ENCODE data around the gene IGSF8. TPM values are rescaled to one million over a fixed set of nuclear protein-coding genes. Genes with fewer than 3 reads are reported as not detected.

IGSF8 gene
- total and polyA plus RNA-seq, 2 donors = 12.5 to 28.1 TPM

DNA sequence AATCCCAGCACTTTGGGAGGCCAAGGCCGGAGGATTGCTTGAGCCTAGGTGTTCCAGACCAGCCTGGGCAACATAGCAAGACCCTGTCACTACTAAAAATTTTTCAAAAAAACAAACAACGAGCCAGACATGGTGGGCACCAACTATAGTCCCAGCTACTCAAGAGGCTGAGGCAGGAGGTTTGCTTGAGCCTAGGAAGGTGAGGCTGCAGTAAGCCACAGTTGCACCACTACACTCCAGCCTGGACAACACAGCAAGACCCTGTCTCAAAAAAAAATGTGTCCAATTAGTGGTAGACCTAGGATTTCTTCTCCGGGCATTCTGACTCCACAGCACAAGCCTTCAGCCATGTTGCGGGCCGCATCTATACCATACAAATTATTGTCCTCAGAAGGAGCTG lies 6.7 kb upstream of the IGSF8 start:
- 96% methylated on average over 5 of the region's 5 CpGs for WGBS
- no peaks in the 10 kb centered on the region for H3K4me1 ChIP-seq (ENCODE audit: insufficient read depth)

GRCh38 chr1:160104486-160104885 lies 6.1 kb upstream of the IGSF8 start:
- DNase-seq (ENCODE audit: extremely low spot score) = no peak
- H3K27ac ChIP-seq (ENCODE audit: low read depth) = no peak overlapping the region
- no peaks in the 10 kb centered on the region for H3K36me3 ChIP-seq (ENCODE audit: insufficient read depth)
- no peak overlapping the region for H3K4me3 ChIP-seq (ENCODE audit: low read depth, low read length)
- 41% methylated on average over 3 of the region's 3 CpGs for WGBS
- H3K4me1 ChIP-seq (ENCODE audit: insufficient read depth) = no peaks in the 10 kb centered on the region

More for the DNA sequence above, 6.7 kb upstream of the IGSF8 start:
- H3K27ac ChIP-seq (ENCODE audit: low read depth) = no peak overlapping the region
- no peak overlapping the region for H3K4me3 ChIP-seq (ENCODE audit: low read depth, low read length)
- no peaks in the 10 kb centered on the region for H3K36me3 ChIP-seq (ENCODE audit: insufficient read depth)
- no peak for DNase-seq (ENCODE audit: extremely low spot score)

DNA sequence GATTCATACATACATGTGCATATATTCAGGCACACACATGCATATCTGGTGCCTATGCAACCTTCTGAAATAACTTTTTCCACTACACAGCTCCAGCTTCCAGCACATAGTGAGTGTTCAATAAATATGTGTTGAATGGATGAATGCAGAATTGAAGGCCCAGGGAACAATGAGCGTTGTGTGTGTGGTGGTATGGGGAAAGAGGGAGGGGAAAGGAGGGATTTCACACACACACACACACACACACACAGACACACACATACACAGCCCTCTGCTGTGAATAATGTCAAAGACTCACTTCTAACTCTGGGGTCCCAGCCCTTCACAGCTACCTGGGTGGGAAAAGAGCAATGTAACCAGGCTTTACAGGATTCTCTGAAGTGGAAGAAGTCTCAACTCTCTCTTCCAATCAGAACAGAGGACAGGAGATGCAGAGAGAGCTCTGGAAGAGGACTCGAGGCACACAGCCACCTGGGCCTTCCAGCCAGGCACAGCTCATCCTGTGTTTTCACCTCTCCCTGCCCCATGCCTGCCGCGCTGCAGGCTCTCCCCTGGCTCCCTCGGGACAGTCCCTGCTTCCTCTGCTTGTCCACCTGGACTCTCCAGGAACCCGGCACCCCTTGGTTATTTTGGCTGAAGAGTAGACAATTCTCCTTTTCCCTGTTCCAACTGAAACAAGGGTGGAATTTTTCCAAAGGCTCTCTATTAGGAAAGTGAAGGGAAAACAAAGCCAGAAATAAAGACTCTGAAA lies 5.4 kb upstream of the IGSF8 start:
- H3K27ac ChIP-seq (ENCODE audit: low read depth) = no peak overlapping the region
- no peaks in the 10 kb centered on the region for H3K36me3 ChIP-seq (ENCODE audit: insufficient read depth)
- no peaks in the 10 kb centered on the region for H3K4me1 ChIP-seq (ENCODE audit: insufficient read depth)
- no peak for DNase-seq (ENCODE audit: extremely low spot score)
- no peak overlapping the region for H3K4me3 ChIP-seq (ENCODE audit: low read depth, low read length)
- 59% methylated on average over 6 of the region's 6 CpGs for WGBS

GRCh38 chr1:160101717-160102522 lies 3.5 kb upstream of the IGSF8 start:
- H3K36me3 ChIP-seq (ENCODE audit: insufficient read depth) = no peaks in the 10 kb centered on the region
- no peaks in the 10 kb centered on the region for H3K4me1 ChIP-seq (ENCODE audit: insufficient read depth)
- H3K4me3 ChIP-seq (ENCODE audit: low read depth, low read length) = no peak overlapping the region
- no peak overlapping the region for H3K27ac ChIP-seq (ENCODE audit: low read depth)
- no peak for DNase-seq (ENCODE audit: extremely low spot score)
- WGBS = 40% methylated on average over 9 of the region's 9 CpGs

GRCh38 chr1:160101037-160101716 lies 2.8 kb upstream of the IGSF8 start:
- H3K4me3 ChIP-seq (ENCODE audit: low read depth, low read length) = no peak overlapping the region

DNA sequence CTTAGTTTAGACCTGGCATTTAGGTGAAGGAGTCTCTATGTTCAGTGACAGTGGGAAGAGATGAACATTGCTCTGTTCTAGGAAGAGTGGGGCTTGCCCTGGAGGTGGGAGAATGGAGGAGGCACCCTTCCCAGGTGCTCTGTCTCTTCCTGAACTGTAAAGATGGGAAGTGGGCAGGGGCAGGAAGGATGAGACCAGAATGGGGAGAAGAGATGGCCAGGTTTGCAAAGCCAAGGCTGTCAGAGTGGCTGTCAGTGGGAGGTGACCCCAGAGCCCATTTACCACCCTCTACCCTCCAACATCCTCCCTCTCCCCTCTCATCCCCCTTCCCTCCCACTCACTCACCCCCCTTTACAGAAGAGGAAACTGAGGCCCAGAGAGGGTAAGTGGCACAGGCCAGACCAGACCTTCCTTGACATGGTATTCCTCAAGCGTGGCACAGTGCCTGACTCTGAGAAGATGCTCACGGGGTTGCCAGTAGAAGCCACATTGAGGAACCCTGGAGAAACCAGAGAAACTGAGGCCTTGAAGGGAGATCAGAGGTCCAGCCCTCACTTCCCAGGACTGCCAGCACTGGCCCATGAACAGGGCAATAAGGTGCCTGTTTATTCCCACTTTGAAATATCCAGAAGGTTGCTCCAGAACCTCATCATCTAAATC lies 1.4 kb upstream of the IGSF8 start:
- no peak overlapping the region for H3K27ac ChIP-seq (ENCODE audit: low read depth)
- H3K4me1 ChIP-seq (ENCODE audit: insufficient read depth) = no peaks in the 10 kb centered on the region
- WGBS = 96% methylated on average over 2 of the region's 2 CpGs
- DNase-seq (ENCODE audit: extremely low spot score) = no peak
- no peak overlapping the region for H3K4me3 ChIP-seq (ENCODE audit: low read depth, low read length)
- H3K36me3 ChIP-seq (ENCODE audit: insufficient read depth) = no peaks in the 10 kb centered on the region

More at GRCh38 chr1:160101037-160101716, 2.8 kb upstream of the IGSF8 start:
- Histone ChIP-seq H3K27ac (ENCODE audit: low read depth) (no peak overlapping the region), H3K36me3 (ENCODE audit: insufficient read depth) (no peaks in the 10 kb centered on the region), H3K4me1 (ENCODE audit: insufficient read depth) (no peaks in the 10 kb centered on the region)
- peak; percentile 46 for DNase-seq (ENCODE audit: extremely low spot score)
- WGBS = 23% methylated on average over 13 of the region's 13 CpGs

DNA sequence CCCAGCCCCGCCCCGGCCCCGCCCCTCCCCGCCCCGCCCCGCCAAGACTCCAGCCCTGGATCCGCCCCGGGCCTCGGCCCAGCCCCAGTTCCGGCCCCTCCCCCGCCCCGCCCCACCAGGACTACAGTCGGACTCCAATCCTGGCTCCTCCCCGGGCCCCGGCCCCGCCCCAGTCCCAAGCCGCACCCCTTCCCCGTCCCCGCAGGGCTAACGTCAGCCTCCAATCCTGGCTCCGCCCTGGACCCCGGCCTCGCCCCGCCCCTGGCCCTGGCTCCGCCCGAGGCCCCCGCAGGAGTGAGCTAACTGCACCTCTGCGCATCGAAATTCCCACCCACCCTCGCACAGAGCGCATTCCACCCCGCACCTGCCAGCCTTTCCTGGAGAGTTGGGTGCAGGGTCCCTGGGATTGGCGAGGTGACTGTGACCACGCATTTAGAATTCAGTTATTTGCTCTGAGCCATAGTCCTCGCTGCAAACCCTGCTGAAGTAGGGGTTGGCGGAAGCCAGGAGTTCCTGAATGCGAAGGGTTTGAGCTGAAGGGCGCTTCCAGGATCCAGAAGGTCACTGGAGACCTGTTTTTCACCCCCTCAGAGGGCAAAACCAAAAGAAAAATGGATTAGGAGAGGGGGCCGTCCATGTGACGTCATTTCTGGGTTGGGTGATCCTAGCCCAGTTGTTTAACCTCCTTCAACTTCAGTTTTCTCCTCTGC lies 588 bp upstream of the IGSF8 start:
- 4% methylated on average over 39 of the region's 40 CpGs for WGBS
- Histone ChIP-seq H3K27ac (ENCODE audit: low read depth) (peak overlapping the region; percentile 90), H3K4me1 (ENCODE audit: insufficient read depth) (no peaks in the 10 kb centered on the region), H3K36me3 (ENCODE audit: insufficient read depth) (no peaks in the 10 kb centered on the region), H3K4me3 (ENCODE audit: low read depth, low read length) (peak overlapping the region; percentile 77)
- peak; percentile 91 for DNase-seq (ENCODE audit: extremely low spot score)

GRCh38 chr1:160097151-160097910 lies 1.1 kb downstream of the IGSF8 start:
- DNase-seq (ENCODE audit: extremely low spot score) = no peak
- no peak overlapping the region for H3K27ac ChIP-seq (ENCODE audit: low read depth)
- WGBS = 83% methylated on average over 5 of the region's 5 CpGs
- H3K4me3 ChIP-seq (ENCODE audit: low read depth, low read length) = peak overlapping the region; percentile 77
- no peaks in the 10 kb centered on the region for H3K36me3 ChIP-seq (ENCODE audit: insufficient read depth)
- H3K4me1 ChIP-seq (ENCODE audit: insufficient read depth) = no peaks in the 10 kb centered on the region

DNA sequence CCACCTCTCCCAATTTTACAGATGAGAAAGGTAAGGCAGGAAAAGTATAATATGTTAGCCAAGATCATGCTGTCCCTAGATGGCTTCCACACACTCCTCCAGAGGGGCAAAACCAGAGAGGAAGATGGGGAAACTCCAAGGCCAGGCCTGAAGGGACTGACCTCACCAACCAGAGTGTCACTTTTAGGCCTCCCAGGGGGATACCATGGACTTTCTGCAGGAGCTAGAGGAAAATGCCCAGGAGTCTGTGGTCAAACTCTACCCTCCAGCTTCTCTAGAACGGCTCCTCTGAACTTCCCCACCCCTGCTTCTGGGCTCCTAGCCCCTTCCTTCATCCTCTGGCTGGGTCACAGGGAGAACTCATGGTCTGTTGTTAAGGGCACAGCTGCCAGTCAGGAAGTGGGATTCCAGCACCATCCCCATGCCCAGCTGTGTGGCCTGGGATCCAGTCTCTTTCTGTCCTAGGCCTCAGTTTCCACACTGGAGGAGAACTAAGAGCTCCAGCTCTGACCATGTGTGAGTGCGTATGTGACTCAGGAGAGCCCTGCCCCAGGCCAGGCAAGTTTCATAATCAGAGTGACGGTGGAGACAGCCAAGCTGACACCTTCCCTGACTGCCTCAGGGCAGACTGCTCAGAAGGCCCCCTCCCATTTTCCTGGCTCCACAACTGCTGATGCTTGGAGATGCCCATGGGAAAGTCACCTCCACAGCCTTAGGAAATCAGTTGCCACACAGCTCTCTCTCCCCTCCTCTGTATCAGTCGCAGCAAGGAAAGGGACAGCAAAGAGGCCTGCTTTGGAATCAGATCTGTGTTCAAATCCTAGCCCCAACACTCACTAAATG lies 1.9 kb downstream of the IGSF8 start:
- Histone ChIP-seq H3K4me3 (ENCODE audit: low read depth, low read length) (no peak overlapping the region), H3K36me3 (ENCODE audit: insufficient read depth) (no peaks in the 10 kb centered on the region), H3K27ac (ENCODE audit: low read depth) (no peak overlapping the region), H3K4me1 (ENCODE audit: insufficient read depth) (no peaks in the 10 kb centered on the region)
- no peak for DNase-seq (ENCODE audit: extremely low spot score)
- WGBS = 81% methylated on average over 4 of the region's 4 CpGs

- H3K4me3 ChIP-seq (ENCODE audit: low read depth, low read length) = no peak overlapping the region
- H3K36me3 ChIP-seq (ENCODE audit: insufficient read depth) = no peaks in the 10 kb centered on the region
- WGBS = 98% methylated on average over 4 of the region's 4 CpGs
- no peaks in the 10 kb centered on the region for H3K4me1 ChIP-seq (ENCODE audit: insufficient read depth)
- H3K27ac ChIP-seq (ENCODE audit: low read depth) = no peak overlapping the region
- no peak for DNase-seq (ENCODE audit: extremely low spot score)
Measured at GRCh38 chr1:160095382-160096105, 2.9 kb downstream of the IGSF8 start.

DNA sequence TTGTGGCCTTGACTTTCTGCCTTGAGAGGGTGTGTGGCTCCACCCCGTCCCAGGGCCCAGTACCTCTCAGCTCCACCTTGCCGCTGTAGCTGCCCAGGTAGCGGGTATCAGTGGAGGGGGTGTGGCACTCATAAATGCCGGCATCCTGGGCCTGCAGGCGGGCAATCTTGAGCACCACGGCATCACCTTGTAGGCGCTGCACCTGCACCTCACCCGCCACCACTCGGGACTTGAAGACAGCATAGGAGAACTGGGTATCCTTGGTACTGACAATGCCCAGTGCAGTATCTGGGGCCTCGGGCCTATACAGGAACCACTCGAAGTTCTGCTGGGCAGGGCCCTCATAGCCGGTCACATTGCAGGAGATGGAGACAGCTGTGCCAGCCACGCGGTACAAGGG lies 3.6 kb downstream of the IGSF8 start:
- no peak overlapping the region for H3K27ac ChIP-seq (ENCODE audit: low read depth)
- H3K36me3 ChIP-seq (ENCODE audit: insufficient read depth) = no peaks in the 10 kb centered on the region
- H3K4me3 ChIP-seq (ENCODE audit: low read depth, low read length) = no peak overlapping the region
- DNase-seq (ENCODE audit: extremely low spot score) = no peak
- whole genome bisulfite sequencing = 95% methylated on average over 14 of the region's 14 CpGs
- H3K4me1 ChIP-seq (ENCODE audit: insufficient read depth) = no peaks in the 10 kb centered on the region
